H1 (cell line): Measurements from ENCODE around the gene KCNE4. TPM values are rescaled to one million over a fixed set of nuclear protein-coding genes. Genes with fewer than 3 reads are reported as not detected.

Source experiments
- CTCF ChIA-PET: fragments of 300-600 bp; sonication (Branson Sonifier 250); formaldehyde crosslinking; loops from one replicate; lab custom pipeline; 2021; ENCODE audit not compliant: partially characterized antibody; lab: Charles Lee
- POLR2A ChIA-PET: fragments of 300-600 bp; sonication (Branson Sonifier 250); formaldehyde crosslinking; loops from one replicate; lab custom pipeline; 2021; ENCODE audit warnings: inconsistent platforms; ENCODE audit not compliant: partially characterized antibody; lab: Charles Lee
- DNase-seq, 2 experiments: peaks; one replicate each; pipeline versions ENCODE4 v3.0.0 to v3.0.0-alpha.2; 2010 to 2022; ENCODE audit warnings: low spot score in 2 of 2, low read depth in 1 of 2, mixed read lengths in 1 of 2
- FAIRE-seq: peaks from 2 replicates; lab custom pipeline; 2011; peaks lifted over from hg19 to GRCh38; lab: Jason Lieb, UNC
- H2AFZ ChIP-seq: 2 replicates; pipeline ENCODE4 v1.8.1; 2012; ENCODE audit warnings: low read length, inconsistent platforms
- H2AK5ac ChIP-seq: 2 replicates; pipeline ENCODE4 v1.6.1; 2013; ENCODE audit warnings: low read depth, low read length
- H2BK120ac ChIP-seq: replicated peaks from 2 replicates; pipeline ENCODE3; 2013; ENCODE audit warnings: low read depth, low read length, inconsistent platforms
- H2BK12ac ChIP-seq: 2 replicates; pipeline ENCODE4 v1.6.1; 2013; ENCODE audit warnings: low read depth, low read length
- H2BK15ac ChIP-seq: 2 replicates; pipeline ENCODE4 v1.6.1; 2013; ENCODE audit warnings: low read length
- H2BK20ac ChIP-seq: 2 replicates; pipeline ENCODE4 v1.6.1; 2013; ENCODE audit warnings: low read length
- H2BK5ac ChIP-seq: 2 replicates; pipeline ENCODE4 v1.6.1; 2013; ENCODE audit warnings: low read depth, low read length
- H3K14ac ChIP-seq: 2 replicates; pipeline ENCODE4 v1.6.1; 2013; ENCODE audit warnings: inconsistent platforms; ENCODE audit not compliant: insufficient read length
- H3K18ac ChIP-seq: 2 replicates; pipeline ENCODE4 v1.6.1; 2013; ENCODE audit warnings: low read length; ENCODE audit errors: extremely low read depth
- H3K23ac ChIP-seq: 2 replicates; pipeline ENCODE4 v1.6.1; 2013; ENCODE audit warnings: inconsistent platforms; ENCODE audit not compliant: insufficient read length
- H3K23me2 ChIP-seq: 2 replicates; pipeline ENCODE4 v1.6.1; 2013; ENCODE audit warnings: low read depth, low read length
- H3K27ac ChIP-seq: 2 replicates; pipeline ENCODE4 v1.6.1; 2011; ENCODE audit warnings: low read depth, low read length, inconsistent platforms
- H3K27me3 ChIP-seq, 4 experiments: replicated peaks in 1 of 4; 1 replicate in 1 of 4; 2 replicates in 3 of 4; pipeline versions ENCODE4 v1.6.1 to v1.8.1; 2011 to 2013; ENCODE audit warnings: low read length in 3 of 4, mild to moderate bottlenecking in 3 of 4, inconsistent platforms in 2 of 4, mixed read lengths in 2 of 4, moderate library complexity in 1 of 4; ENCODE audit not compliant: control insufficient read depth in 3 of 4, insufficient read depth in 3 of 4; ENCODE audit errors: extremely low read depth in 1 of 4
- H3K36me3 ChIP-seq, 4 experiments: 2 replicates each; pipeline versions ENCODE4 v1.6.1 to v1.8.1; 2011 to 2013; ENCODE audit warnings: mild to moderate bottlenecking in 4 of 4, low read length in 3 of 4, moderate library complexity in 2 of 4, control low read depth in 1 of 4, inconsistent platforms in 1 of 4; ENCODE audit not compliant: insufficient read depth in 4 of 4, control insufficient read depth in 2 of 4
- H3K4ac ChIP-seq: replicated peaks from 2 replicates; pipeline ENCODE3; 2013; ENCODE audit warnings: low read length, low read depth, mixed read lengths, inconsistent platforms; ENCODE audit not compliant: insufficient read length
- H3K4me1 ChIP-seq, 4 experiments: replicated peaks in 1 of 4; 1 replicate in 1 of 4; 2 replicates in 3 of 4; pipeline versions ENCODE4 v1.6.1 to v1.8.1; 2011 to 2013; ENCODE audit warnings: low read length in 3 of 4, inconsistent platforms in 2 of 4, mixed read lengths in 1 of 4; ENCODE audit not compliant: insufficient read depth in 4 of 4, control insufficient read depth in 3 of 4
- H3K4me2 ChIP-seq, 2 experiments: 2 replicates each; pipeline versions ENCODE4 v1.6.1 to v1.8.1; 2011 to 2013; ENCODE audit warnings: low read depth in 2 of 2, low read length in 2 of 2, control low read depth in 1 of 2, inconsistent platforms in 1 of 2, mild to moderate bottlenecking in 1 of 2; ENCODE audit not compliant: insufficient read depth in 1 of 2
- H3K4me3 ChIP-seq, 4 experiments: fragments of 200-600, 300-600 bp in 1 of 4; sonication (generic), shearing (Covaris generic), sonication (Bioruptor Twin) in 1 of 4; 2 replicates each; pipeline versions ENCODE4 v1.5.1 to v1.8.1; 2011 to 2016; ENCODE audit warnings: low read length in 4 of 4, low read depth in 3 of 4, control low read depth in 2 of 4, inconsistent platforms in 2 of 4, mild to moderate bottlenecking in 2 of 4, mixed read lengths in 1 of 4, moderate library complexity in 1 of 4; ENCODE audit not compliant: insufficient read depth in 2 of 4; ENCODE audit errors: extremely low read depth in 1 of 4
- H3K56ac ChIP-seq: replicated peaks from 2 replicates; pipeline ENCODE3; 2013; ENCODE audit warnings: low read depth, mild to moderate bottlenecking, mixed read lengths, low read length, inconsistent platforms; ENCODE audit not compliant: insufficient read length
- H3K79me1 ChIP-seq: 2 replicates; pipeline ENCODE4 v1.6.1; 2013; ENCODE audit warnings: low read depth, low read length, control low read depth
- H3K79me2 ChIP-seq, 2 experiments: 2 replicates each; pipeline versions ENCODE4 v1.6.1 to v1.8.1; 2012 to 2013; ENCODE audit warnings: low read length in 2 of 2, mild to moderate bottlenecking in 2 of 2, inconsistent platforms in 1 of 2; ENCODE audit not compliant: insufficient read depth in 2 of 2, control insufficient read depth in 1 of 2
- H3K9ac ChIP-seq, 4 experiments: replicated peaks in 1 of 4; 1 replicate in 1 of 4; 2 replicates in 3 of 4; pipeline versions ENCODE4 v1.6.1 to v1.8.1; 2011 to 2013; ENCODE audit warnings: low read depth in 3 of 4, low read length in 3 of 4, control low read depth in 2 of 4, mild to moderate bottlenecking in 2 of 4, moderate library complexity in 2 of 4, inconsistent platforms in 1 of 4; ENCODE audit errors: extremely low read depth in 1 of 4
- H3K9me3 ChIP-seq, 2 experiments: 2 replicates each; pipeline versions ENCODE4 v1.6.1 to v1.8.1; 2012 to 2013; ENCODE audit warnings: mild to moderate bottlenecking in 2 of 2, moderate library complexity in 2 of 2, control low read depth in 1 of 2, inconsistent platforms in 1 of 2, low read depth in 1 of 2, low read length in 1 of 2, mixed read lengths in 1 of 2; ENCODE audit not compliant: insufficient read depth in 2 of 2
- H4K20me1 ChIP-seq, 2 experiments: replicated peaks in 1 of 2; 2 replicates each; pipeline versions ENCODE3 to v1.8.1; 2011 to 2013; ENCODE audit warnings: inconsistent platforms in 2 of 2, low read length in 2 of 2, mild to moderate bottlenecking in 1 of 2; ENCODE audit not compliant: insufficient read depth in 2 of 2, control insufficient read depth in 1 of 2
- H4K5ac ChIP-seq: 2 replicates; pipeline ENCODE4 v1.6.1; 2013; ENCODE audit warnings: low read length, low read depth, mixed read lengths, inconsistent platforms; ENCODE audit not compliant: insufficient read length
- H4K8ac ChIP-seq: 2 replicates; pipeline ENCODE4 v1.8.0; 2013; ENCODE audit warnings: mild to moderate bottlenecking, moderate library complexity, low read length, inconsistent platforms; ENCODE audit not compliant: insufficient read depth; ENCODE audit errors: extremely low read depth
- H4K91ac ChIP-seq: replicated peaks from 2 replicates; pipeline ENCODE3; 2013; ENCODE audit warnings: low read length, mixed read lengths, inconsistent platforms; ENCODE audit not compliant: insufficient read length
- CTCF ChIP-seq, 3 experiments: IDR thresholded peaks; 1 replicate in 2 of 3; 2 replicates in 1 of 3; pipeline versions ENCODE4 v1.5.1 to v1.6.1; 2011; ENCODE audit warnings: low read length in 3 of 3, mild to moderate bottlenecking in 3 of 3, inconsistent platforms in 2 of 3, low read depth in 1 of 3, moderate library complexity in 1 of 3; ENCODE audit not compliant: insufficient read depth in 1 of 3; ENCODE audit errors: control extremely low read depth in 1 of 3
- EGR1 ChIP-seq: IDR thresholded peaks from 2 replicates; pipeline ENCODE4 v1.6.1; 2011; ENCODE audit warnings: low read depth, low read length, borderline replicate concordance
- NANOG ChIP-seq: IDR thresholded peaks from 2 replicates; pipeline ENCODE4 v1.6.1; 2011; ENCODE audit warnings: low read length, low read depth, mild to moderate bottlenecking, inconsistent platforms; ENCODE audit not compliant: insufficient read depth, poor library complexity, severe bottlenecking
- WGBS, 2 experiments: shearing (Covaris generic) in 1 of 2; methylation state at CpG; one replicate each; pipeline versions ENCODE4 v1.1.6 to v1.1.7; 2013 to 2015; ENCODE audit warnings: low lambda C conversion rate in 2 of 2, mixed read lengths in 2 of 2, inconsistent platforms in 1 of 2, low coverage in 1 of 2, missing lambda C conversion rate in 1 of 2; ENCODE audit not compliant: insufficient replicate concordance in 2 of 2, insufficient coverage in 1 of 2, insufficient read length in 1 of 2; ENCODE audit errors: extremely low coverage in 1 of 2, missing lambda C conversion rate in 1 of 2; 5-methylcytosine and 5-hydroxymethylcytosine counted together
- polyA plus RNA-seq, 7 experiments: library from polyadenylated mRNA; depleted of rRNA in 3 of 7; stranded (reverse) in 5 of 7; unstranded in 2 of 7; fragments of >200 nt in 5 of 7; fragments of 200-250 nt in 2 of 7; gene quantifications; 1 replicate in 5 of 7; 2 replicates in 1 of 7; 4 replicates in 1 of 7; pipeline versions ENCODE4 v1.2.1 to v1.2.3, GENCODE V29; 2011 to 2013; ENCODE audit warnings: missing spikeins in 2 of 7, mixed read lengths in 2 of 7
- total RNA-seq: library from RNA; stranded (reverse); fragmentation: NEBNext Ultra II Directional; extraction: Animal tissue kit (Norgen Biotek cat#: 25700); gene quantifications from 2 replicates; pipeline ENCODE4 v1.2.1, GENCODE V29; 2021
- TF ChIP-seq, protein P1 (sequence below): IDR thresholded peaks from 2 replicates; pipeline ENCODE4 v1.6.1; 2011; ENCODE audit warnings: low read length, improper control_type of control experiment

The KCNE4 gene
- total and polyA plus RNA-seq, 2 of the 8 experiments (the other 6 are each of a cell fraction or from before 2014, with no cell fraction given), result 0.08 to 0.09 TPM

GRCh38 chr2:223056701-223057418 lies 4.9 kb downstream of the KCNE4 start:
- no peaks in the 10 kb centered on the region for H3K79me1 ChIP-seq
- no peak overlapping the region for H2BK12ac ChIP-seq
- no peak overlapping the region for H2AK5ac ChIP-seq
- no peak overlapping the region; the same call in 1 of the 2 replicates for H2AFZ ChIP-seq
- H2BK120ac ChIP-seq, result no peak overlapping the region
- no peak overlapping the region for H3K9ac ChIP-seq
- CTCF ChIA-PET, result interaction anchor here (0.6 to 1.1 kb wide), 5 partner anchors 10 to 991 kb away, joined by 3 to 5 read pairs (median 3); no protein-coding TSS in a partner anchor
- H3K4me2 ChIP-seq, result no peak overlapping the region
- peaks cover under 1 to 7% (median 2%) of the 10 kb centered on the region in 4 experiments; a peak in 4 of 7 replicates for H3K4me1 ChIP-seq
- POLR2A ChIA-PET, result no interaction called here
- H3K23me2 ChIP-seq, result no peaks in the 10 kb centered on the region
- H4K20me1 ChIP-seq, result no peaks in the 10 kb centered on the region
- no peak overlapping the region for H3K4ac ChIP-seq
- H3K79me2 ChIP-seq, result no peaks in the 10 kb centered on the region
- H3K27ac ChIP-seq, result no peak overlapping the region
- H4K91ac ChIP-seq, result no peak overlapping the region
- no peaks in the 10 kb centered on the region for H3K27me3 ChIP-seq
- H4K5ac ChIP-seq, result no peak overlapping the region
- no peak overlapping the region for H3K56ac ChIP-seq
- H3K36me3 ChIP-seq, result no peaks in the 10 kb centered on the region
- DNase-seq (no peak), FAIRE-seq (no peak)
- H2BK5ac ChIP-seq, result no peak overlapping the region
- H3K23ac ChIP-seq, result no peak overlapping the region
- no peak overlapping the region for H3K18ac ChIP-seq
- no peak overlapping the region for H2BK20ac ChIP-seq
- H3K4me3 ChIP-seq, result no peak overlapping the region
- H4K8ac ChIP-seq, result no peak overlapping the region
- WGBS, 2 experiments, result 93% methylated on average over 8 of the region's 8 CpGs; no CpG with 5 or more reads in 1 of the 2 experiments
- TF ChIP-seq, protein P1, sequence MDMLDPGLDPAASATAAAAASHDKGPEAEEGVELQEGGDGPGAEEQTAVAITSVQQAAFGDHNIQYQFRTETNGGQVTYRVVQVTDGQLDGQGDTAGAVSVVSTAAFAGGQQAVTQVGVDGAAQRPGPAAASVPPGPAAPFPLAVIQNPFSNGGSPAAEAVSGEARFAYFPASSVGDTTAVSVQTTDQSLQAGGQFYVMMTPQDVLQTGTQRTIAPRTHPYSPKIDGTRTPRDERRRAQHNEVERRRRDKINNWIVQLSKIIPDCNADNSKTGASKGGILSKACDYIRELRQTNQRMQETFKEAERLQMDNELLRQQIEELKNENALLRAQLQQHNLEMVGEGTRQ, result no peak
- TF ChIP-seq NANOG (no peak), CTCF (IDR thresholded peaks at IDR 0.05; ENCODE audit: control extremely low read depth in 1 of 3, insufficient read depth in 1 of 3, low read depth in 1 of 3, low read length in 3 of 3) (no peak), EGR1 (no peak)
- H3K14ac ChIP-seq, result no peak overlapping the region
- no peak overlapping the region for H2BK15ac ChIP-seq
- H3K9me3 ChIP-seq, result no peaks in the 10 kb centered on the region
